HepG2 (cell line): ENCODE measurements around the gene TRIM27. TPM values are rescaled to one million over a fixed set of nuclear protein-coding genes. Genes with fewer than 3 reads are reported as not detected.
A peak's percentile ranks its signal among the peaks of the same experiment; 100 is the strongest.

Experiments
- CHCHD3 ChIP-seq: sonication (generic); formaldehyde crosslinking; IDR thresholded peaks from 2 replicates; pipeline ENCODE4 v1.8.0; 2022; ENCODE audit warnings: mild to moderate bottlenecking, missing genetic modification reagents, moderate library complexity
- CHD2 ChIP-seq: IDR thresholded peaks from 2 replicates; pipeline ENCODE4 v1.6.1; 2011; ENCODE audit warnings: low read depth, low read length, improper control_type of control experiment
- FOXK1 ChIP-seq: sonication (generic); formaldehyde crosslinking; IDR thresholded peaks from 2 replicates; pipeline ENCODE4 v1.4.0; 2020; ENCODE audit warnings: low read depth, missing genetic modification reagents, borderline replicate concordance
- IRF2 ChIP-seq: IDR thresholded peaks from 2 replicates; pipeline ENCODE4 v1.6.1; 2018; ENCODE audit warnings: missing genetic modification reagents, missing compliant biosample characterization
- MYNN ChIP-seq: sonication (generic); formaldehyde crosslinking; IDR thresholded peaks from 2 replicates; pipeline ENCODE4 v1.4.0; 2020; ENCODE audit warnings: mild to moderate bottlenecking, low read depth, missing genetic modification reagents
- RBM22 ChIP-seq: fragments of 200-400 bp; formaldehyde crosslinking; optimal IDR thresholded peaks from 2 replicates; pipeline ENCODE3; 2017; ENCODE audit warnings: mild to moderate bottlenecking, low read length, moderate library complexity
- RELA ChIP-seq: sonication (generic); formaldehyde crosslinking; IDR thresholded peaks from 2 replicates; pipeline ENCODE4 v1.4.0; 2020; ENCODE audit warnings: missing genetic modification reagents
- SALL1 ChIP-seq: sonication (generic); formaldehyde crosslinking; IDR thresholded peaks from 2 replicates; pipeline ENCODE4 v1.8.0; 2022; ENCODE audit warnings: mild to moderate bottlenecking, missing genetic modification reagents
- SRSF1 ChIP-seq: fragments of 200-400 bp; formaldehyde crosslinking; optimal IDR thresholded peaks from 2 replicates; pipeline ENCODE3; 2017; ENCODE audit warnings: mild to moderate bottlenecking, low read depth, low read length, moderate library complexity
- TEAD3 ChIP-seq: optimal IDR thresholded peaks from 2 replicates; pipeline ENCODE3; 2016; ENCODE audit warnings: borderline replicate concordance
- TRIM24 ChIP-seq: sonication (generic); formaldehyde crosslinking; IDR thresholded peaks from 2 replicates; pipeline ENCODE4 v1.8.0; 2022; ENCODE audit warnings: mild to moderate bottlenecking, missing genetic modification reagents
- ZNF30 ChIP-seq: sonication (generic); formaldehyde crosslinking; IDR thresholded peaks from 2 replicates; pipeline ENCODE4 v1.5.0; 2020; ENCODE audit warnings: mild to moderate bottlenecking, missing genetic modification reagents
- ZNF558 ChIP-seq: sonication (generic); formaldehyde crosslinking; IDR thresholded peaks from 2 replicates; pipeline ENCODE4 v1.9.0; 2022; ENCODE audit warnings: mild to moderate bottlenecking, missing genetic modification reagents, borderline replicate concordance
- ZNF589 ChIP-seq: sonication (generic); formaldehyde crosslinking; conservative IDR thresholded peaks from 2 replicates; pipeline ENCODE4 v1.8.0; 2022; ENCODE audit warnings: mild to moderate bottlenecking, moderate library complexity, missing genetic modification reagents
- ZNF737 ChIP-seq: sonication (generic); formaldehyde crosslinking; IDR thresholded peaks from 2 replicates; pipeline ENCODE4 v1.5.0; 2020; ENCODE audit warnings: missing genetic modification reagents, mild to moderate bottlenecking, borderline replicate concordance
- polyA plus RNA-seq, 8 experiments: library from polyadenylated mRNA; depleted of rRNA in 3 of 8; stranded (reverse) in 7 of 8; unstranded in 1 of 8; fragments of >200 nt; fragmentation: Illumina TruSeq in 4 of 8; extraction: Trizol in 4 of 8; gene quantifications; 2 replicates each; pipeline versions ENCODE4 v1.2.1 to v1.2.3, GENCODE V29; 2011 to 2016; ENCODE audit warnings: low read depth in 4 of 8, missing spikeins in 1 of 8, mixed read lengths in 1 of 8; ENCODE audit not compliant: insufficient read depth in 1 of 8
- total RNA-seq, 5 experiments: library from RNA; depleted of rRNA; stranded (reverse); fragments of >200 nt; fragmentation: Illumina TruSeq; extraction: Trizol; gene quantifications; 2 replicates each; pipeline ENCODE4 v1.2.3, GENCODE V29; 2016; ENCODE audit warnings: low read depth in 1 of 5
- TF ChIP-seq, protein P1 (sequence below): sonication (generic); formaldehyde crosslinking; IDR thresholded peaks from 2 replicates; pipeline ENCODE4 v1.4.0; 2020; ENCODE audit warnings: missing genetic modification reagents
- TF ChIP-seq, protein P2 (sequence below): sonication (generic); formaldehyde crosslinking; conservative IDR thresholded peaks from 2 replicates; pipeline ENCODE4 v1.4.0; 2020; ENCODE audit warnings: missing genetic modification reagents
- TF ChIP-seq, protein P3 (sequence below): sonication (generic); formaldehyde crosslinking; IDR thresholded peaks from 2 replicates; pipeline ENCODE4 v1.5.1; 2020; ENCODE audit warnings: mild to moderate bottlenecking, missing genetic modification reagents, moderate library complexity

Gene TRIM27
- total and polyA plus RNA-seq, 2 of the 13 experiments (the other 11 are each of a cell fraction or from before 2014, with no cell fraction given), result 88.6 to 112 TPM

DNA sequence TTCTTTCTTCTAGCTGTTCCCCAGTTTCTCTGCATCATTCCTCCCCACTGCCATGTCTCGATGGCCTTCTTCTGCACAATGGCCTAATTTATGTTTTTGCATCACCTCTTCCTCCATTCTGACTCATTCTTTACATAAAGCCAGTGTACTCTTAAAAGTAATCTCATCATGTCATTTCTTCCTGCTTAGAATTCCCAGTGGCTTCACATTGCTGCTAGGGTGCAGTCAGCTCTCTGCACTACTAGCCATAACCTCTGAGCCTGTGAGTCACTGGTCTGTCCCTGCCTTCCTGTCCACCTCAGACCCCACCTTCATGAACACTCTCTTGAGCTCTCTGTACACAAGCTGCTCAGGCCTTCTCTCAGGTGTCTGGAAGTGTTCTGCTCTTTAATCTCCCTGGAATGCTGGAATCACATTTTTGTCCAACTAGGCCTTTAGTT, 24.1 kb upstream of the TRIM27 start (continued):
- TF ChIP-seq, protein P1, sequence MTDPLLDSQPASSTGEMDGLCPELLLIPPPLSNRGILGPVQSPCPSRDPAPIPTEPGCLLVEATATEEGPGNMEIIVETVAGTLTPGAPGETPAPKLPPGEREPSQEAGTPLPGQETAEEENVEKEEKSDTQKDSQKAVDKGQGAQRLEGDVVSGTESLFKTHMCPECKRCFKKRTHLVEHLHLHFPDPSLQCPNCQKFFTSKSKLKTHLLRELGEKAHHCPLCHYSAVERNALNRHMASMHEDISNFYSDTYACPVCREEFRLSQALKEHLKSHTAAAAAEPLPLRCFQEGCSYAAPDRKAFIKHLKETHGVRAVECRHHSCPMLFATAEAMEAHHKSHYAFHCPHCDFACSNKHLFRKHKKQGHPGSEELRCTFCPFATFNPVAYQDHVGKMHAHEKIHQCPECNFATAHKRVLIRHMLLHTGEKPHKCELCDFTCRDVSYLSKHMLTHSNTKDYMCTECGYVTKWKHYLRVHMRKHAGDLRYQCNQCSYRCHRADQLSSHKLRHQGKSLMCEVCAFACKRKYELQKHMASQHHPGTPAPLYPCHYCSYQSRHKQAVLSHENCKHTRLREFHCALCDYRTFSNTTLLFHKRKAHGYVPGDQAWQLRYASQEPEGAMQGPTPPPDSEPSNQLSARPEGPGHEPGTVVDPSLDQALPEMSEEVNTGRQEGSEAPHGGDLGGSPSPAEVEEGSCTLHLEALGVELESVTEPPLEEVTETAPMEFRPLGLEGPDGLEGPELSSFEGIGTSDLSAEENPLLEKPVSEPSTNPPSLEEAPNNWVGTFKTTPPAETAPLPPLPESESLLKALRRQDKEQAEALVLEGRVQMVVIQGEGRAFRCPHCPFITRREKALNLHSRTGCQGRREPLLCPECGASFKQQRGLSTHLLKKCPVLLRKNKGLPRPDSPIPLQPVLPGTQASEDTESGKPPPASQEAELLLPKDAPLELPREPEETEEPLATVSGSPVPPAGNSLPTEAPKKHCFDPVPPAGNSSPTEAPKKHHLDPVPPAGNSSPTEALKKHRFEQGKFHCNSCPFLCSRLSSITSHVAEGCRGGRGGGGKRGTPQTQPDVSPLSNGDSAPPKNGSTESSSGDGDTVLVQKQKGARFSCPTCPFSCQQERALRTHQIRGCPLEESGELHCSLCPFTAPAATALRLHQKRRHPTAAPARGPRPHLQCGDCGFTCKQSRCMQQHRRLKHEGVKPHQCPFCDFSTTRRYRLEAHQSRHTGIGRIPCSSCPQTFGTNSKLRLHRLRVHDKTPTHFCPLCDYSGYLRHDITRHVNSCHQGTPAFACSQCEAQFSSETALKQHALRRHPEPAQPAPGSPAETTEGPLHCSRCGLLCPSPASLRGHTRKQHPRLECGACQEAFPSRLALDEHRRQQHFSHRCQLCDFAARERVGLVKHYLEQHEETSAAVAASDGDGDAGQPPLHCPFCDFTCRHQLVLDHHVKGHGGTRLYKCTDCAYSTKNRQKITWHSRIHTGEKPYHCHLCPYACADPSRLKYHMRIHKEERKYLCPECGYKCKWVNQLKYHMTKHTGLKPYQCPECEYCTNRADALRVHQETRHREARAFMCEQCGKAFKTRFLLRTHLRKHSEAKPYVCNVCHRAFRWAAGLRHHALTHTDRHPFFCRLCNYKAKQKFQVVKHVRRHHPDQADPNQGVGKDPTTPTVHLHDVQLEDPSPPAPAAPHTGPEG (CRISPR knock-in tag), result no peak
- TF ChIP-seq ZNF558, result no peak
- peak; percentile 24; the same call in 1 of the 2 replicates for TF ChIP-seq SALL1 (CRISPR knock-in tag)
- 0 out of 2 replicates have a peak, but pooled peaks have one; percentile 30 for TF ChIP-seq IRF2
- TF ChIP-seq, protein P2, sequence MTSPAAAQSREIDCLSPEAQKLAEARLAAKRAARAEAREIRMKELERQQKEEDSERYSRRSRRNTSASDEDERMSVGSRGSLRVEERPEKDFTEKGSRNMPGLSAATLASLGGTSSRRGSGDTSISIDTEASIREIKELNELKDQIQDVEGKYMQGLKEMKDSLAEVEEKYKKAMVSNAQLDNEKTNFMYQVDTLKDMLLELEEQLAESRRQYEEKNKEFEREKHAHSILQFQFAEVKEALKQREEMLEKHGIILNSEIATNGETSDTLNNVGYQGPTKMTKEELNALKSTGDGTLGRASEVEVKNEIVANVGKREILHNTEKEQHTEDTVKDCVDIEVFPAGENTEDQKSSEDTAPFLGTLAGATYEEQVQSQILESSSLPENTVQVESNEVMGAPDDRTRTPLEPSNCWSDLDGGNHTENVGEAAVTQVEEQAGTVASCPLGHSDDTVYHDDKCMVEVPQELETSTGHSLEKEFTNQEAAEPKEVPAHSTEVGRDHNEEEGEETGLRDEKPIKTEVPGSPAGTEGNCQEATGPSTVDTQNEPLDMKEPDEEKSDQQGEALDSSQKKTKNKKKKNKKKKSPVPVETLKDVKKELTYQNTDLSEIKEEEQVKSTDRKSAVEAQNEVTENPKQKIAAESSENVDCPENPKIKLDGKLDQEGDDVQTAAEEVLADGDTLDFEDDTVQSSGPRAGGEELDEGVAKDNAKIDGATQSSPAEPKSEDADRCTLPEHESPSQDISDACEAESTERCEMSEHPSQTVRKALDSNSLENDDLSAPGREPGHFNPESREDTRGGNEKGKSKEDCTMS (CRISPR knock-in tag), result no peak
- TF ChIP-seq ZNF30 (CRISPR knock-in tag), result no peak
- 0 out of 2 replicates have a peak, but pooled peaks have one; percentile 29 for TF ChIP-seq CHCHD3 (CRISPR knock-in tag)
- no peak for TF ChIP-seq TRIM24
- no peak for TF ChIP-seq ZNF589 (CRISPR knock-in tag)
- no peak for TF ChIP-seq ZNF737 (CRISPR knock-in tag)
- TF ChIP-seq MYNN (CRISPR knock-in tag), result no peak
- TF ChIP-seq CHD2, result no peak
- TF ChIP-seq RELA (CRISPR knock-in tag), result no peak
- no peak for TF ChIP-seq RBM22
- TF ChIP-seq FOXK1 (CRISPR knock-in tag), result no peak
- TF ChIP-seq, protein P3, sequence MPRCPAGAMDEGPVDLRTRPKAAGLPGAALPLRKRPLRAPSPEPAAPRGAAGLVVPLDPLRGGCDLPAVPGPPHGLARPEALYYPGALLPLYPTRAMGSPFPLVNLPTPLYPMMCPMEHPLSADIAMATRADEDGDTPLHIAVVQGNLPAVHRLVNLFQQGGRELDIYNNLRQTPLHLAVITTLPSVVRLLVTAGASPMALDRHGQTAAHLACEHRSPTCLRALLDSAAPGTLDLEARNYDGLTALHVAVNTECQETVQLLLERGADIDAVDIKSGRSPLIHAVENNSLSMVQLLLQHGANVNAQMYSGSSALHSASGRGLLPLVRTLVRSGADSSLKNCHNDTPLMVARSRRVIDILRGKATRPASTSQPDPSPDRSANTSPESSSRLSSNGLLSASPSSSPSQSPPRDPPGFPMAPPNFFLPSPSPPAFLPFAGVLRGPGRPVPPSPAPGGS (CRISPR knock-in tag), result no peak
- TF ChIP-seq TEAD3 (CRISPR knock-in tag), result peak; percentile 93
- no peak for TF ChIP-seq SRSF1
